ENCODE results near the gene FADS3.

FADS3 gene

GRCh38 chr11:61907871-61908729 is 16.8 kb upstream of the FADS3 start:
- no peak for DNase-seq (ENCODE audit: low spot score)
- TF ChIP-seq, protein P1, sequence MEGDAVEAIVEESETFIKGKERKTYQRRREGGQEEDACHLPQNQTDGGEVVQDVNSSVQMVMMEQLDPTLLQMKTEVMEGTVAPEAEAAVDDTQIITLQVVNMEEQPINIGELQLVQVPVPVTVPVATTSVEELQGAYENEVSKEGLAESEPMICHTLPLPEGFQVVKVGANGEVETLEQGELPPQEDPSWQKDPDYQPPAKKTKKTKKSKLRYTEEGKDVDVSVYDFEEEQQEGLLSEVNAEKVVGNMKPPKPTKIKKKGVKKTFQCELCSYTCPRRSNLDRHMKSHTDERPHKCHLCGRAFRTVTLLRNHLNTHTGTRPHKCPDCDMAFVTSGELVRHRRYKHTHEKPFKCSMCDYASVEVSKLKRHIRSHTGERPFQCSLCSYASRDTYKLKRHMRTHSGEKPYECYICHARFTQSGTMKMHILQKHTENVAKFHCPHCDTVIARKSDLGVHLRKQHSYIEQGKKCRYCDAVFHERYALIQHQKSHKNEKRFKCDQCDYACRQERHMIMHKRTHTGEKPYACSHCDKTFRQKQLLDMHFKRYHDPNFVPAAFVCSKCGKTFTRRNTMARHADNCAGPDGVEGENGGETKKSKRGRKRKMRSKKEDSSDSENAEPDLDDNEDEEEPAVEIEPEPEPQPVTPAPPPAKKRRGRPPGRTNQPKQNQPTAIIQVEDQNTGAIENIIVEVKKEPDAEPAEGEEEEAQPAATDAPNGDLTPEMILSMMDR (IDR thresholded peaks at IDR 0.05; ENCODE audit: extremely low read depth, missing control alignments) = no peak

DNA sequence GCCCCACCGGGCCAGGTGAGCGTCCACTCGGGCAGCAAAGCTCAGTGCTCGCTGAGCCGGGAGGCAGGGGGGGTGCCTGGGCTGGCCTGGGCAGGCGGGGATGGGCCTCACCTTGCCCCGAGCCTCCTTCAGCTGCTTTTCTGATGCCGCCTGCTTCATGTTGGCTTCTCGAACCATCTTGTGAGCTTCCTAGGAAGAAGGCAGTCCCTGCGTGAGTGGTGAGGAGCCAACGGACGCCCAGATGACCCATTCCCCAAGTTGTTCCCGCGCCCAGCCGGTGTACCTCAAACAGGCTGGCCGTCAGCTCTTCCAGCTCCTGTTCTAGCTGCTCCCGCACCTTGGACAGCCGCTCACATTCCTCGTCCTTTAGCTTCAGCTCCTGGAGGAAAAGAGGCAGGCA is 15.9 kb upstream of the FADS3 start:
- no peak for DNase-seq (ENCODE audit: low spot score)
- TF ChIP-seq, protein P1 (IDR thresholded peaks at IDR 0.05; ENCODE audit: extremely low read depth, missing control alignments) = no peak

DNA sequence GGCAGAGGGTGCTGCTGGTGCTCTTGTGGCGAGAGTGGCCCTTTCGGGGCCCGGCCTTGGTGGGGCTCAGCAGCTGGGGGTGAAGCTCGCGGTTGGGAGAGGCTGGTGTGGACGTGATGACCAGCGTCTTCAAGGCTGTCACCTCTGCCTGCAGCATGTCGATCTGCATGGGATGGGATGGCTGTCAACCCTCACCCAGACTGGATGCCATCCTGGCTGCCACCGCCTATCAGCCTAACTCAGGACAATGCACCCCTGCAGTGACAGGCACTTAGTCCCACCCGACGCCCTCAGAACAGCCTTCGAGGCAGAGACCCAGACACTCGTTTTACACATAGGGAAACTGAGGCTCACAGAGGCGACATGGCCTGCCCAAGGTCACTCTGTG is 15.2 kb upstream of the FADS3 start:
- no peak for DNase-seq (ENCODE audit: low spot score)

GRCh38 chr11:61905801-61906521 is 14.6 kb upstream of the FADS3 start:
- TF ChIP-seq, protein P1 (IDR thresholded peaks at IDR 0.05; ENCODE audit: extremely low read depth, missing control alignments) = no peak

More for the DNA sequence above, 15.2 kb upstream of the FADS3 start:
- TF ChIP-seq, protein P1 (IDR thresholded peaks at IDR 0.05; ENCODE audit: extremely low read depth, missing control alignments) = no peak

GRCh38 chr11:61905067-61905696 is 13.8 kb upstream of the FADS3 start:
- no peak for DNase-seq (ENCODE audit: low spot score)
- TF ChIP-seq, protein P1 (IDR thresholded peaks at IDR 0.05; ENCODE audit: extremely low read depth, missing control alignments) = no peak

More at GRCh38 chr11:61905801-61906521, 14.6 kb upstream of the FADS3 start:
- no peak for DNase-seq (ENCODE audit: low spot score)

DNA sequence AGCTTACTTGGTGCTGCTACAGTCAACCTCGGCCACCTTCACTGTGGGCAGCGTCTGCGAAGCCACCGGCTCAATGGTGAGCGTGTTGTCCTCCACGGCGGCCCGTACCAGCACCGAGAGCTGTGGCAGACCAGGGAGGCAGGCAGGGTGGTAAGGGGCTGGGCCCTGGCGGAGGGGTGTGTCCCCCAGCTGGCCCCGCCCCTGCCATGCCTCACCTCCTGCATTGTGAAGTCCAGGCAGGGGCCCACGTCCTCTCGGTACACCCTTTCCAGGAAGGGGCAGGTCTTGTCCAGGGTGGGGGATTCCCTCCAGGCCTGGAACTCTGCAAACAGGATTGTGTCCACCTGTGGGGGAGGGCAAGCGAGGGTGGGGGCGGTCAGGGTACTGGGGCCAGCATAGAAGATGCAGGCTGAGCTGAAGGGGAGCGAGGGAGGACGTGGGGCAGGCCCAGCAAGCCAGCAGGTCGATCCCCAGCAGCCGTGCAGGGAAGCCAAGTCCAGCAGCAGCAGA is 13.2 kb upstream of the FADS3 start:
- TF ChIP-seq, protein P1 (IDR thresholded peaks at IDR 0.05; ENCODE audit: extremely low read depth, missing control alignments) = no peak
- no peak for DNase-seq (ENCODE audit: low spot score)
